HepG2 (cell line): ENCODE measurements around the gene EDC3. TPM values are rescaled to one million over a fixed set of nuclear protein-coding genes. Genes with fewer than 3 reads are reported as not detected.

Source experiments
- ATAC-seq: fragments of 200-7000 bp; cut with Tn5 transposase; 3 replicates; pipeline ENCODE4 v1.9.1; 2020; ENCODE audit warnings: mild to moderate bottlenecking, moderate library complexity
- BruUV-seq: library from RNA; stranded (reverse); fragments of 400-500 nt; replicated peaks from 2 replicates; lab custom pipeline; 2021; lab: Mats Ljungman, UMichigan
- CTCF ChIA-PET: fragments of 300-600 bp; formaldehyde crosslinking; extraction: SDS; loops from one replicate; lab custom pipeline; 2021; ENCODE audit warnings: low total read pairs, inconsistent platforms, low intra/inter-chr PET ratio; lab: Yijun Ruan, JAX
- POLR2A ChIA-PET: fragments of 350-600 bp; sonication (Branson Sonifier 250); formaldehyde crosslinking; loops from one replicate; lab custom pipeline; 2020; ENCODE audit warnings: antibody characterized with exemption, inconsistent platforms; lab: Yijun Ruan, JAX
- DNase-seq: peaks from one replicate; pipeline ENCODE4 v3.0.0-alpha.2; 2015; ENCODE audit warnings: low spot score
- FAIRE-seq: peaks from 3 replicates; lab custom pipeline; 2011; peaks lifted over from hg19 to GRCh38; lab: Jason Lieb, UNC
- H2AFZ ChIP-seq: one replicate; pipeline ENCODE4 v1.6.1; 2011; ENCODE audit warnings: low read length, inconsistent platforms
- H3K27ac ChIP-seq: fragments of 300-600 bp; 3 replicates; pipeline ENCODE4 v1.8.0; 2011; ENCODE audit warnings: mixed run types, mild to moderate bottlenecking, mixed read lengths, low read length, inconsistent platforms; ENCODE audit not compliant: insufficient read depth; ENCODE audit errors: extremely low read length
- H3K27me3 ChIP-seq, 2 experiments: fragments of 200-600 bp in 1 of 2; 2 replicates in 1 of 2; 3 replicates in 1 of 2; pipeline versions ENCODE4 v1.6.0 to v1.8.0; 2011; ENCODE audit warnings: low read length in 2 of 2, mild to moderate bottlenecking in 2 of 2, moderate library complexity in 2 of 2, inconsistent platforms in 1 of 2; ENCODE audit not compliant: insufficient read depth in 2 of 2, control insufficient read depth in 1 of 2
- H3K36me3 ChIP-seq, 2 experiments: fragments of 200-600 bp in 1 of 2; replicated peaks in 1 of 2; 2 replicates in 1 of 2; 3 replicates in 1 of 2; pipeline versions ENCODE4 v1.5.1 to v1.8.0; 2011; ENCODE audit warnings: low read length in 2 of 2, inconsistent platforms in 1 of 2; ENCODE audit not compliant: insufficient read depth in 2 of 2, control insufficient read depth in 1 of 2
- H3K4me1 ChIP-seq: 2 replicates; pipeline ENCODE4 v1.5.1; 2012; ENCODE audit warnings: low read length, inconsistent platforms; ENCODE audit not compliant: insufficient read depth
- H3K4me2 ChIP-seq: 2 replicates; pipeline ENCODE4 v1.6.0; 2011; ENCODE audit warnings: low read depth, low read length, inconsistent platforms
- H3K4me3 ChIP-seq, 3 experiments: fragments of 200-600 bp in 1 of 3; sonication (generic), shearing (Covaris generic) in 1 of 3; replicated peaks in 1 of 3; 2 replicates each; pipeline ENCODE4 v1.5.1; 2011 to 2016; ENCODE audit warnings: low read length in 3 of 3, inconsistent platforms in 2 of 3, low read depth in 2 of 3, mild to moderate bottlenecking in 2 of 3, control low read depth in 1 of 3, mixed read lengths in 1 of 3; ENCODE audit not compliant: insufficient read depth in 1 of 3
- H3K79me2 ChIP-seq: one replicate; pipeline ENCODE4 v1.6.1; 2011; ENCODE audit warnings: low read length, inconsistent platforms; ENCODE audit not compliant: insufficient read depth
- H3K9ac ChIP-seq: 2 replicates; pipeline ENCODE4 v1.6.0; 2011; ENCODE audit warnings: mild to moderate bottlenecking, low read depth, low read length, inconsistent platforms; ENCODE audit not compliant: insufficient read depth
- H3K9me3 ChIP-seq: 2 replicates; pipeline ENCODE4 v1.5.1; 2012; ENCODE audit warnings: mild to moderate bottlenecking, low read length
- H4K20me1 ChIP-seq: 2 replicates; pipeline ENCODE4 v1.6.0; 2011; ENCODE audit warnings: inconsistent platforms, mild to moderate bottlenecking, low read length, moderate library complexity; ENCODE audit not compliant: insufficient read depth
- CBX5 ChIP-seq: sonication (generic); formaldehyde crosslinking; IDR thresholded peaks from 2 replicates; pipeline ENCODE4 v1.4.0; 2020; ENCODE audit warnings: missing genetic modification reagents, borderline replicate concordance
- ERF ChIP-seq: IDR thresholded peaks from 2 replicates; pipeline ENCODE4 v1.6.1; 2018; ENCODE audit warnings: missing biosample characterization, missing genetic modification reagents
- GATAD2A ChIP-seq: IDR thresholded peaks from 2 replicates; pipeline ENCODE4 v1.6.1; 2016
- MTA3 ChIP-seq: sonication (generic); formaldehyde crosslinking; IDR thresholded peaks from 2 replicates; pipeline ENCODE4 v1.4.0; 2020; ENCODE audit warnings: missing genetic modification reagents
- NFIC ChIP-seq: IDR thresholded peaks from 2 replicates; pipeline ENCODE4 v1.6.1; 2012; ENCODE audit warnings: mild to moderate bottlenecking, low read length, inconsistent platforms
- NPAS2 ChIP-seq: sonication (generic); formaldehyde crosslinking; IDR thresholded peaks from 2 replicates; pipeline ENCODE4 v1.8.0; 2022; ENCODE audit warnings: mild to moderate bottlenecking, missing genetic modification reagents, borderline replicate concordance
- NR2F1 ChIP-seq, 2 experiments: fragments of 450-650 bp in 1 of 2; formaldehyde crosslinking in 1 of 2; IDR thresholded peaks; 2 replicates each; pipeline versions ENCODE4 v1.5.0 to v1.6.1; 2016 to 2020; ENCODE audit warnings: mild to moderate bottlenecking in 1 of 2, missing compliant biosample characterization in 1 of 2, missing genetic modification reagents in 1 of 2, moderate library complexity in 1 of 2
- SIX1 ChIP-seq: sonication (generic); formaldehyde crosslinking; IDR thresholded peaks from 2 replicates; pipeline ENCODE4 v1.4.0; 2020; ENCODE audit warnings: missing genetic modification reagents, borderline replicate concordance
- SIX4 ChIP-seq: sonication (generic); formaldehyde crosslinking; IDR thresholded peaks from 2 replicates; pipeline ENCODE4 v1.4.0; 2020; ENCODE audit warnings: missing genetic modification reagents
- ZMYM2 ChIP-seq: sonication (generic); formaldehyde crosslinking; IDR thresholded peaks from 2 replicates; pipeline ENCODE4 v1.8.0; 2022; ENCODE audit warnings: mild to moderate bottlenecking, missing genetic modification reagents
- ZNF207 ChIP-seq: fragments of 450-650 bp; IDR thresholded peaks from 2 replicates; pipeline ENCODE4 v1.6.1; 2016; ENCODE audit warnings: antibody characterized with exemption, borderline replicate concordance
- ZNF260 ChIP-seq: sonication (generic); formaldehyde crosslinking; IDR thresholded peaks from 2 replicates; pipeline ENCODE4 v1.4.0; 2020; ENCODE audit warnings: missing genetic modification reagents, low read depth, mild to moderate bottlenecking, borderline replicate concordance
- ZNF367 ChIP-seq: sonication (generic); formaldehyde crosslinking; IDR thresholded peaks from 2 replicates; pipeline ENCODE4 v1.4.0; 2020; ENCODE audit warnings: missing genetic modification reagents, borderline replicate concordance
- ZNF772 ChIP-seq: sonication (generic); formaldehyde crosslinking; IDR thresholded peaks from 2 replicates; pipeline ENCODE4 v1.5.0; 2020; ENCODE audit warnings: mild to moderate bottlenecking, missing genetic modification reagents
- ZSCAN30 ChIP-seq: sonication (generic); formaldehyde crosslinking; IDR thresholded peaks from 2 replicates; pipeline ENCODE4 v1.5.0; 2020; ENCODE audit warnings: mild to moderate bottlenecking, missing genetic modification reagents
- WGBS: methylation state at CpG from one replicate; pipeline ENCODE4 v1.1.6; 2017; ENCODE audit warnings: low lambda C conversion rate; 5-methylcytosine and 5-hydroxymethylcytosine counted together
- in situ Hi-C: cut with HindIII; loops from 2 replicates; pipeline ENCODE4 v1.10.0; 2017; ENCODE audit warnings: low pct_unique_long_range_greater_than_20kb; ENCODE audit not compliant: extremely low pct_ligation_motif_present
- intact Hi-C: fragments of 100-400 bp; cut with micrococcal nuclease; formaldehyde crosslinking; loops from one replicate; pipeline ENCODE4 v1.10.0; 2022; ENCODE audit not compliant: unreplicated experiment
- polyA plus RNA-seq, 8 experiments: library from polyadenylated mRNA; depleted of rRNA in 3 of 8; stranded (reverse) in 7 of 8; unstranded in 1 of 8; fragments of >200 nt; fragmentation: Illumina TruSeq in 4 of 8; extraction: Trizol in 4 of 8; gene quantifications; 2 replicates each; pipeline versions ENCODE4 v1.2.1 to v1.2.3, GENCODE V29; 2011 to 2016; ENCODE audit warnings: low read depth in 4 of 8, missing spikeins in 1 of 8, mixed read lengths in 1 of 8; ENCODE audit not compliant: insufficient read depth in 1 of 8
- total RNA-seq, 5 experiments: library from RNA; depleted of rRNA; stranded (reverse); fragments of >200 nt; fragmentation: Illumina TruSeq; extraction: Trizol; gene quantifications; 2 replicates each; pipeline ENCODE4 v1.2.3, GENCODE V29; 2016; ENCODE audit warnings: low read depth in 1 of 5
- TF ChIP-seq, protein P1 (sequence below): sonication (generic); formaldehyde crosslinking; IDR thresholded peaks from 2 replicates; pipeline ENCODE4 v1.9.0; 2021; ENCODE audit warnings: missing genetic modification reagents, borderline replicate concordance
- TF ChIP-seq, protein P2 (sequence below): sonication (generic); formaldehyde crosslinking; IDR thresholded peaks from 2 replicates; pipeline ENCODE4 v1.9.0; 2022; ENCODE audit warnings: low read depth, missing genetic modification reagents

Gene EDC3
- total and polyA plus RNA-seq, 2 of the 13 experiments (the other 11 are each of a cell fraction or from before 2014, with no cell fraction given), result 17.4 to 32.0 TPM

- H3K4me1 ChIP-seq, result peaks cover 35% of the 10 kb centered on the region
- intact Hi-C loops, result loop anchor here (5.0 kb wide), 1 partner anchor 51 kb away; no protein-coding TSS in a partner anchor
- H2AFZ ChIP-seq, result peak overlapping the region; percentile 79
- no peaks in the 10 kb centered on the region for H3K9me3 ChIP-seq
- H3K27me3 ChIP-seq, result 0 out of 5 replicates have a peak, but pooled peaks cover 0 to 1% of the 10 kb centered on the region in 2 experiments
- no peaks in the 10 kb centered on the region for H3K79me2 ChIP-seq
- in situ Hi-C loops, result no loop called here
- CTCF ChIA-PET, result no interaction called here
- no peaks in the 10 kb centered on the region for H4K20me1 ChIP-seq
- ATAC-seq (peak; percentile 95), FAIRE-seq (peak; percentile 75), DNase-seq (peak; percentile 84)
- WGBS, result 6% methylated on average over 24 of the region's 26 CpGs
- peak overlapping the region; percentile 79 for H3K9ac ChIP-seq
- H3K4me2 ChIP-seq, result peak overlapping the region; percentile 89
- POLR2A ChIA-PET, result interaction anchor here (0.6 to 2.7 kb wide), 19 partner anchors 9 to 606 kb away, joined by 3 to 52 read pairs (median 5); partner anchors contain the start of genes ARID3B, CLK3 and UBL7
- 0 out of 5 replicates have a peak, but pooled peaks cover 1 to 7% of the 10 kb centered on the region in 2 experiments for H3K36me3 ChIP-seq
- peak overlapping the region; percentile 83 for H3K27ac ChIP-seq
- H3K4me3 ChIP-seq, result peak overlapping the region; percentile 57 to 81 (median 63)
- BruUV-seq, result no TSS peak
- 0 out of 2 replicates have a peak, but pooled peaks have one; percentile 45 for TF ChIP-seq ZNF772 (CRISPR knock-in tag)
- no peak for TF ChIP-seq NPAS2 (CRISPR knock-in tag)
- TF ChIP-seq SIX1, result no peak
- peak; percentile 42 for TF ChIP-seq ERF (CRISPR knock-in tag)
- TF ChIP-seq ZSCAN30, result no peak
- TF ChIP-seq, protein P1, sequence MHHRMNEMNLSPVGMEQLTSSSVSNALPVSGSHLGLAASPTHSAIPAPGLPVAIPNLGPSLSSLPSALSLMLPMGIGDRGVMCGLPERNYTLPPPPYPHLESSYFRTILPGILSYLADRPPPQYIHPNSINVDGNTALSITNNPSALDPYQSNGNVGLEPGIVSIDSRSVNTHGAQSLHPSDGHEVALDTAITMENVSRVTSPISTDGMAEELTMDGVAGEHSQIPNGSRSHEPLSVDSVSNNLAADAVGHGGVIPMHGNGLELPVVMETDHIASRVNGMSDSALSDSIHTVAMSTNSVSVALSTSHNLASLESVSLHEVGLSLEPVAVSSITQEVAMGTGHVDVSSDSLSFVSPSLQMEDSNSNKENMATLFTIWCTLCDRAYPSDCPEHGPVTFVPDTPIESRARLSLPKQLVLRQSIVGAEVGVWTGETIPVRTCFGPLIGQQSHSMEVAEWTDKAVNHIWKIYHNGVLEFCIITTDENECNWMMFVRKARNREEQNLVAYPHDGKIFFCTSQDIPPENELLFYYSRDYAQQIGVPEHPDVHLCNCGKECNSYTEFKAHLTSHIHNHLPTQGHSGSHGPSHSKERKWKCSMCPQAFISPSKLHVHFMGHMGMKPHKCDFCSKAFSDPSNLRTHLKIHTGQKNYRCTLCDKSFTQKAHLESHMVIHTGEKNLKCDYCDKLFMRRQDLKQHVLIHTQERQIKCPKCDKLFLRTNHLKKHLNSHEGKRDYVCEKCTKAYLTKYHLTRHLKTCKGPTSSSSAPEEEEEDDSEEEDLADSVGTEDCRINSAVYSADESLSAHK (CRISPR knock-in tag), result no peak
- TF ChIP-seq ZNF207, result no peak
- TF ChIP-seq GATAD2A (CRISPR knock-in tag), result no peak
- TF ChIP-seq CBX5 (CRISPR knock-in tag), result peak; percentile 39; the same call in 1 of the 2 replicates
- no peak for TF ChIP-seq MTA3 (CRISPR knock-in tag)
- peak; percentile 52 to 64; a peak in 2 of 4 replicates for TF ChIP-seq NR2F1 (CRISPR knock-in tag; IDR thresholded peaks at IDR 0.05)
- TF ChIP-seq NFIC, result no peak
- TF ChIP-seq, protein P2, sequence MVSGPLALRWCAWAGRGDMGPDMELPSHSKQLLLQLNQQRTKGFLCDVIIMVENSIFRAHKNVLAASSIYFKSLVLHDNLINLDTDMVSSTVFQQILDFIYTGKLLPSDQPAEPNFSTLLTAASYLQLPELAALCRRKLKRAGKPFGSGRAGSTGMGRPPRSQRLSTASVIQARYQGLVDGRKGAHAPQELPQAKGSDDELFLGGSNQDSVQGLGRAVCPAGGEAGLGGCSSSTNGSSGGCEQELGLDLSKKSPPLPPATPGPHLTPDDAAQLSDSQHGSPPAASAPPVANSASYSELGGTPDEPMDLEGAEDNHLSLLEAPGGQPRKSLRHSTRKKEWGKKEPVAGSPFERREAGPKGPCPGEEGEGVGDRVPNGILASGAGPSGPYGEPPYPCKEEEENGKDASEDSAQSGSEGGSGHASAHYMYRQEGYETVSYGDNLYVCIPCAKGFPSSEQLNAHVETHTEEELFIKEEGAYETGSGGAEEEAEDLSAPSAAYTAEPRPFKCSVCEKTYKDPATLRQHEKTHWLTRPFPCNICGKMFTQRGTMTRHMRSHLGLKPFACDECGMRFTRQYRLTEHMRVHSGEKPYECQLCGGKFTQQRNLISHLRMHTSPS, result peak; percentile 39; the same call in 1 of the 2 replicates
- TF ChIP-seq ZNF260 (CRISPR knock-in tag), result no peak
- no peak for TF ChIP-seq ZNF367 (CRISPR knock-in tag)
- no peak for TF ChIP-seq ZMYM2 (CRISPR knock-in tag)
- TF ChIP-seq SIX4 (CRISPR knock-in tag), result peak; percentile 36; the same call in 1 of the 2 replicates
These were observed 97.5 kb downstream of the EDC3 start for GRCh38 chr15:74598126-74598842.
